ENCODE measurements around the gene GRIA3. TPM values are rescaled to one million over a fixed set of nuclear protein-coding genes. Genes with fewer than 3 reads are reported as not detected.

GRIA3 gene
- total RNA-seq, 1 experiment from 2014 or later: 1.4 TPM

DNA sequence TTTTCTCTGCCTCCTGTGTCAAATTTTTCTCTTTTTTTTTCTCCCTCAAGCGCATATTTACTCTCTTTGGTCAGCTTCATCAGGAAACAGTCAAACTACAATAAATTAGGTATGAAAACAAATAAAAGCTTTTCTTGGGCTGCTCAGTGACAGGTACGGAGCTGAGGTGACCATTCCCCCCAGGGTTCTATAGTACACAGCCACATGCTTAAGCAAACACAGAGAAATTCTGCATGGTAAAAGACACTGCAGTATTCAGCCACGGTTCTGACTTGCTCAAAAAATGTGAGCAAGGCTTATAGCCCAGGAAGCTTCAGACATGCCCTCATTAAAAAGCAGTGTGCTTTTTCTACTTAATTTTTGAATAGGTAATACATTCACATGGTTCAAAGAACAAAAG, 138.5 kb downstream of the GRIA3 start:
- TF ChIP-seq, protein P1, sequence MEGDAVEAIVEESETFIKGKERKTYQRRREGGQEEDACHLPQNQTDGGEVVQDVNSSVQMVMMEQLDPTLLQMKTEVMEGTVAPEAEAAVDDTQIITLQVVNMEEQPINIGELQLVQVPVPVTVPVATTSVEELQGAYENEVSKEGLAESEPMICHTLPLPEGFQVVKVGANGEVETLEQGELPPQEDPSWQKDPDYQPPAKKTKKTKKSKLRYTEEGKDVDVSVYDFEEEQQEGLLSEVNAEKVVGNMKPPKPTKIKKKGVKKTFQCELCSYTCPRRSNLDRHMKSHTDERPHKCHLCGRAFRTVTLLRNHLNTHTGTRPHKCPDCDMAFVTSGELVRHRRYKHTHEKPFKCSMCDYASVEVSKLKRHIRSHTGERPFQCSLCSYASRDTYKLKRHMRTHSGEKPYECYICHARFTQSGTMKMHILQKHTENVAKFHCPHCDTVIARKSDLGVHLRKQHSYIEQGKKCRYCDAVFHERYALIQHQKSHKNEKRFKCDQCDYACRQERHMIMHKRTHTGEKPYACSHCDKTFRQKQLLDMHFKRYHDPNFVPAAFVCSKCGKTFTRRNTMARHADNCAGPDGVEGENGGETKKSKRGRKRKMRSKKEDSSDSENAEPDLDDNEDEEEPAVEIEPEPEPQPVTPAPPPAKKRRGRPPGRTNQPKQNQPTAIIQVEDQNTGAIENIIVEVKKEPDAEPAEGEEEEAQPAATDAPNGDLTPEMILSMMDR (conservative IDR thresholded peaks at IDR 0.05): no peak
- Histone ChIP-seq H2AK5ac (ENCODE audit: insufficient read length, low read length) (no peak overlapping the region), H3K4me2 (ENCODE audit: insufficient read depth, insufficient read length, low read length) (no peak overlapping the region), H2BK15ac (ENCODE audit: low read depth, low read length) (no peak overlapping the region), H3K9me3 (ENCODE audit: control insufficient read depth, low read depth, low read length) (peaks cover 49% of the 10 kb centered on the region), H3K23ac (ENCODE audit: insufficient read length, low read depth, low read length) (no peak overlapping the region), H3K27ac (ENCODE audit: insufficient read length, low read depth, low read length) (no peak overlapping the region), H3K23me2 (ENCODE audit: insufficient read length, low read depth, low read length, poor library complexity, severe bottlenecking) (no peaks in the 10 kb centered on the region), H3K79me2 (ENCODE audit: insufficient read depth, low read length) (no peaks in the 10 kb centered on the region), H3K27me3 (ENCODE audit: insufficient read depth, low read length) (no peaks in the 10 kb centered on the region), H2BK20ac (ENCODE audit: low read depth, low read length, poor library complexity, severe bottlenecking) (no peak overlapping the region), H2BK12ac (ENCODE audit: insufficient read length, low read depth, low read length) (no peak overlapping the region), H4K5ac (ENCODE audit: insufficient read length, low read depth, low read length) (no peak overlapping the region), H2BK5ac (ENCODE audit: insufficient read length, low read length) (no peak overlapping the region), H3K4ac (ENCODE audit: low read depth, low read length) (no peak overlapping the region), H3K18ac (ENCODE audit: insufficient read length, low read depth, low read length) (no peak overlapping the region), H2BK120ac (ENCODE audit: low read depth, low read length, poor library complexity, severe bottlenecking) (no peak overlapping the region), H3T11ph (ENCODE audit: low read length) (no peak overlapping the region), H2AFZ (ENCODE audit: low read length) (no peak overlapping the region), H4K20me1 (ENCODE audit: control insufficient read depth, insufficient read depth, insufficient read length) (no peaks in the 10 kb centered on the region), H4K91ac (ENCODE audit: insufficient read length, low read depth, low read length) (no peak overlapping the region), H3K4me1 (ENCODE audit: insufficient read depth, low read length) (no peaks in the 10 kb centered on the region; the same call in 1 of the 2 replicates), H3K56ac (ENCODE audit: insufficient read length, low read depth, low read length) (no peak overlapping the region), H3K79me1 (ENCODE audit: insufficient read depth, low read depth, low read length, poor library complexity, severe bottlenecking) (no peaks in the 10 kb centered on the region), H4K8ac (replicated peaks; ENCODE audit: insufficient read length, low read depth, low read length) (no peak overlapping the region), H3K14ac (ENCODE audit: insufficient read depth, low read length) (no peak overlapping the region), H3K9ac (ENCODE audit: extremely low read depth, insufficient read length, low read length) (no peak overlapping the region)
- H3K36me3 Mint-ChIP-seq (ENCODE audit: insufficient read depth in 1 of 3, low read depth in 3 of 3): peaks cover under 1 to 7% (median 2%) of the 10 kb centered on the region in 3 experiments; a peak in 4 of 7 replicates
- H3K27ac Mint-ChIP-seq: no peak overlapping the region
- WGBS (ENCODE audit: extremely low coverage, insufficient read length, low lambda C conversion rate): no CpG with 5 or more reads among the region's 3 CpGs
- H3K9me3 Mint-ChIP-seq: peaks cover 7 to 54% of the 10 kb centered on the region in 2 experiments; a peak in 4 of 5 replicates
- DNase-seq: no peak
- H3K4me1 Mint-ChIP-seq: peaks cover 12 to 18% of the 10 kb centered on the region in 2 experiments
- no peak overlapping the region for H3K4me3 Mint-ChIP-seq
- H3K27me3 Mint-ChIP-seq (ENCODE audit: low read depth): no peaks in the 10 kb centered on the region

All from H9 (cell line).